Fibroblast of villous mesenchyme (primary cell): ENCODE measurements around the gene PCNX2. TPM values are rescaled to one million over a fixed set of nuclear protein-coding genes. Genes with fewer than 3 reads are reported as not detected.

ENCODE experiments used
- DNase-seq: peaks from one replicate; pipeline ENCODE4 v3.0.0-alpha.2; 2010; ENCODE audit warnings: low read depth
- H3K4me3 ChIP-seq: 2 replicates; pipeline ENCODE4 v1.5.1; 2011; ENCODE audit warnings: low read depth, mild to moderate bottlenecking, low read length
- CTCF ChIP-seq: IDR thresholded peaks from 2 replicates; pipeline ENCODE4 v1.5.1; 2012; ENCODE audit warnings: low read depth, mild to moderate bottlenecking, low read length; ENCODE audit not compliant: insufficient read depth
- total RNA-seq: library from RNA; depleted of rRNA; stranded (reverse); fragments of >200 nt; gene quantifications from 2 replicates; pipeline ENCODE4 v1.2.3, GENCODE V29; 2012

The PCNX2 gene
- total RNA-seq, 1 donor = 38.4 TPM

GRCh38 chr1:233065685-233066084 is 229.8 kb downstream of the PCNX2 start:
- TF ChIP-seq CTCF = no peak
- no peak overlapping the region for H3K4me3 ChIP-seq
- peak; percentile 25 for DNase-seq

DNA sequence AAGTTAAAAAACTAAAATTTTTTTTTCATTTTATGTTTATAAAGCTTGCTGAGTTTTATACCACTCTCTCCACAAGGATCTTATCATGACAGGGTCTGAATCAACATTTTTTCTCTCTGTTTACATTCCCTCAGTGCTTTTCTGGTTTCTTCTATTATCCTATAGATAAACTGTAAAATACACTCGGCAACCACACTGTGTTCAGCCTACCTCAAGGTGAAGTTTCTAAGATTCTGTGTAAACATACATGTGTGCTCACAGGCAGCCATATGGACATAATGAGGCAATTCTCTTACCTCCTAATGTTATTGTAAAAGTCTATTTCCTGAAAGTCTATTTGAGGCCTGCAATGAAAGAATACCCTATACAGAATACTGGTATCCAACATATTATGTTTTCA is 230.5 kb downstream of the PCNX2 start:
- TF ChIP-seq CTCF = no peak
- DNase-seq = peak; percentile 61
- H3K4me3 ChIP-seq = no peak overlapping the region

GRCh38 chr1:233063462-233063861 is 232.1 kb downstream of the PCNX2 start:
- no peak for TF ChIP-seq CTCF
- no peak overlapping the region for H3K4me3 ChIP-seq
- DNase-seq = no peak

GRCh38 chr1:233061265-233061664 is 234.3 kb downstream of the PCNX2 start:
- TF ChIP-seq CTCF = no peak
- H3K4me3 ChIP-seq = no peak overlapping the region
- DNase-seq = no peak

DNA sequence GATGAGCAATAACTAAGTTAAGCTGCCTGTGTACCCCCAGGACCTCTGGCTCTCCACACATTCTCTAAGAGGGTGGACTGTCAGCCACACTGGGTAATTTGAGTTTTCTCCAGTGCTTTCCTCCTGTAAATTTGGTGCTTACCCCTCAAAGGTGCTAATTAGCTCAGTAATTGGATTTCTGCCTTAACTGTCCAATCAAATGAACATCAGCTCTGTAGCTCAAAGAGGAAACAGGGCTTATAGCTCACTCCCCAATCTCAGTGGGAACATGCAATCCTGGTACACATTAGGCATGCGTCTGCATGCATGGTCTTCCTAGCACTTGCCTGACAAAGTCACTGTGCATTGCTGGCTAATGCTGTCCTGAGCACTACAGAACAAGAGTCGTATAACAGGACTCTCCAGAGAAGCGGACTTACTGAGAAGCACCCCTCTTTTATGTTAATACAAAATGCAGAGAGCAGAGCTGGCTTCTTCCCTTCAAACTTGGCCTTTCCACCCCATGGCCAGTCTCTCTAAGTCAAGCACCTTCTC is 235.0 kb downstream of the PCNX2 start:
- no peak for TF ChIP-seq CTCF
- no peak overlapping the region for H3K4me3 ChIP-seq
- no peak for DNase-seq

GRCh38 chr1:233057836-233058235 is 237.7 kb downstream of the PCNX2 start:
- DNase-seq = no peak
- TF ChIP-seq CTCF = no peak
- H3K4me3 ChIP-seq = no peak overlapping the region
